HG02870 (cell line): ENCODE data around the gene CASKIN2.
"Not testable (repeated sequence)": the region's sequence is repeated elsewhere in the genome, so short reads cannot be mapped to it uniquely, and the experiment has no call there.

Experiments
- ATAC-seq: cut with Tn5 transposase; IDR thresholded peaks from one replicate; pipeline ENCODE4 v1.9.1; 2021; ENCODE audit warnings: mild to moderate bottlenecking, moderate library complexity; ENCODE audit not compliant: unreplicated experiment

CASKIN2 gene

DNA sequence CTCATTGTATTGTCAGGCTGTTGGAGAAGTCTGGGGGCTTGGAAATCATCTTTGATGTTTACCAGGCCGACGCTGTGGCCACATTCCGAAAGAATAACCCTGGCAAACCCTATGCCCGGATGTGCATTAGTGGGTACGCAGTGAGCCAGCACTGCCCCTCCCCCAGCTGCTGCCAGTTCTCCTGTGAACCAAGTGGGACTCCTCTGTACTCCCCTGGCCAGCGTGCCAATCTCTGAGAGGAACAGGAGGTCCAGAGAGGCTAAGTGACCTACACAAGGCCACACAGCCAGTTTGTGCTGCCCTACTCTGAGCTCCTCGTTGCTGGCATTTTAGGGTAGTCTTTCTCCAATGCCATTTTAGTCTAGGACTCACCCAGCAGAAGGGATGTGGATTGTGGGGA, 8.3 kb upstream of the CASKIN2 start:
- no peak for ATAC-seq

GRCh38 chr17:75521951-75522727, 6.8 kb upstream of the CASKIN2 start:
- ATAC-seq: no peak

- no peak for ATAC-seq
Observed at GRCh38 chr17:75521290-75521689, 6.0 kb upstream of the CASKIN2 start.

- ATAC-seq: not testable (repeated sequence)
Observed at GRCh38 chr17:75520413-75520812, 5.1 kb upstream of the CASKIN2 start.

DNA sequence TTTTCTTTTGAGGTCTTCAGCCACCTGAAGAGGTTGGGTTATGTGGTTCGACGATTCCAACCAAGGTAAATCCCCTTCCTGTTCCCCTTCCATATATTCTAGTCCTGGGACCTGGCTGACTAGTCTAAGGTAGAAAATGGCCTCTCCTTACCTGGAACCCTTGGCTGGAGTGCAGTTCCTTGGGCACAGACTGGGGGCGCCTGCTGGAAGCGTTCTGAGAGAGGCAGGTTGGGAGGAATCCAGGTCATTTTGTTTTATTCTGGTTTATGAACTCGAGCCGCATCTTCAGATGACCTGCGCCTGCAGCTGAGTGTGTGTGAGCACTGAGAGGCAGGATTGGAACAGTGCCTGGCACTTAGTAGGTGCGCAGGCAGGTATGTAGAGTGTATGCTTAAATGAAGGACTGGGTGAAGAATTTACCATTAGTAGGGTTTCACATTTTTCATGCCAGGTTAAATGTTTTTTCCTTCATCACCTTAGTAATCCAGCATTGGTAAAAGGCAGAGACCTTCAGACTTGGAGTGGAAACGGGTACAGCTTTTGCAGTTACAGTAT, 3.7 kb upstream of the CASKIN2 start:
- no peak for ATAC-seq

GRCh38 chr17:75518201-75518600, 2.9 kb upstream of the CASKIN2 start:
- ATAC-seq: no peak

DNA sequence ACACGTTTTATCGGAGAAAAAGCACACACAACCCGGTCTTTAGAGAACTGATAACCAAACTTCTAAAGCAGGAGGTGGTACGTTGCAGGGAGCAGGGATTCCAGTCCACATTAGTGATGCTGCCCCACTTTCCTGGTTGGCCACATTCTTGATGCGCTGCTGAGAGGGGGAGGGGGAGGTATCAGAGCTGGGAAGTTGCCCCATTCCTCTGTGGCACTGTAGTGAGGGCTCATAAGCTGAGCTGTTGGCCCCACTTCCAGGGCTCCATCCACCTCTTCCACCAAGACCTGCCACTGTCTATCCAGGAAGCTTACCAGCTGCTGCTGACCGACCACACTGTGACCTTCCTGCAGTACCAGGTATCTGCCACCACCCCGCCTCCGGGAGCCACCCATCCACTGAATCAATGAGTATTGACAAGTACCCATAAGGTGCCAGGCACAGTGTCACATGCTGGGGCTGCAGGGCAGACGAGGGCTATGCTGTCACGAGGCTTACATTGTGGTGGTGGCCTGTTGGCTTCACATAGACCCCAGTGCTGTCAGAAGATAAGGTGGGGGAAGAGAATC, 2.0 kb upstream of the CASKIN2 start:
- no peak for ATAC-seq

DNA sequence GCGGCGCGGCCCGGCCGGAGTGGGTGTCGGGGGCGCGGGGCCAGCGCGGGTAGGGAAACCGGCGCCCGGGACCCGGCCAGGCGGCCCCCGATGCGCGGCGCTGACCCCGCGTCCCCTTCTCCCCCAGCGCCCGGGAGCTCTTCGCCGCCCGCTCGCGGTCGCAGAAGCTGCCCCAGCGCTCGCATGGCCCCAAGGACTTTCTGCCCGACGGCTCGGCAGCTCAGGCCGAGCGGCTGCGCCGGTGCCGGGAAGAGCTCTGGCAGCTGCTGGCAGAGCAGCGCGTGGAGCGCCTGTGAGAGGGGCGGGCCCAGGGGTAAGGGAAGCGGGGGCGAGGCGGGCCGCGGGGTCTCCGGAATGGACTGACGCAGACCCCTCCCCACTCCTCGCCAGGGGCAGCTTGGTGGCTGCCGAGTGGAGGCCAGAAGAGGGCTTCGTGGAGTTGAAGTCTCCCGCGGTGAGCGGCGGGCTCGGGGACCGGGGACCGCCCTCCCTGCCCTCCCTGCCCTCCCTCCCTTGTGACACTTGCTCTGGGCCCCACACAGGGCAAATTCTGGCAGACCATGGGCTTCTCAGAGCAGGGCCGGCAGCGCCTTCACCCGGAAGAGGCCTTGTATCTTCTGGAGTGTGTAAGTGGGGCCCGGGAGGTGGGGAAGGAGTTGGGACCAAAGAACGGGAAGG, 1.4 kb upstream of the CASKIN2 start:
- ATAC-seq: peak; percentile 18

GRCh38 chr17:75516255-75516618, 900 bp upstream of the CASKIN2 start, which contains the start of gene TSEN54:
Gene TSEN54, plus strand, starts transcription at chr17:75516528. Its CDS starts 33 bp downstream, at chr17:75516561.
- ATAC-seq: peak; percentile 77

DNA sequence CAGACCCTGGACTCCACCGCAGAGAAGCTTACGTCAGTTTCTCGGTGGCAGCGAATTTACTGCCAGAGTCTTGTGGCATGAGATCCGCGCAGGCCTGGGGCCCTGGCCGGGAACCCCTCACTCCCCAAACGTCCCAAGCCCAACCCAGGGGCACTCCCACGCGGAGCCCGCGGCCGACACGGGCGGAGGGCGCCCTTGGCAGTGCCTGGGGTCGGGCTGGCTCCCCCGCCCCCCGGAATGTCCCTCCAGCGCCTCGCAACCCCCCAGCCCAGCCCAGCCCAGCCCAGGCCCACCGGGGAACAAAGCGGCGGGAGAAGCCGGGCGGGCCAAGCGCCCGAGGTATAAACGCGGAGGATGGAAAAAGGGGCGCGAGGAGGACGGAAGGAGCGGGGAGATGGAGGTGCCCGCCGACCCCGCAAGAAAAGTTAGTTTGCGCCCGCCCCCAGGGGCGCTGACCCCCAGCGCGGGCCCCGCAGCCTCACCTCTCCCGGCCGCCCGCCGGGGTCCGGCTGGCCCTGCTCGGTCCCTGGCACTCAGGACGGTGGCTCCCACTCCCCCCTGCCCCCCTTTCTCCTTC, 330 bp downstream of the CASKIN2 start:
- ATAC-seq: no peak

- no peak for ATAC-seq
Observed at GRCh38 chr17:75514299-75514918, 928 bp downstream of the CASKIN2 start.

DNA sequence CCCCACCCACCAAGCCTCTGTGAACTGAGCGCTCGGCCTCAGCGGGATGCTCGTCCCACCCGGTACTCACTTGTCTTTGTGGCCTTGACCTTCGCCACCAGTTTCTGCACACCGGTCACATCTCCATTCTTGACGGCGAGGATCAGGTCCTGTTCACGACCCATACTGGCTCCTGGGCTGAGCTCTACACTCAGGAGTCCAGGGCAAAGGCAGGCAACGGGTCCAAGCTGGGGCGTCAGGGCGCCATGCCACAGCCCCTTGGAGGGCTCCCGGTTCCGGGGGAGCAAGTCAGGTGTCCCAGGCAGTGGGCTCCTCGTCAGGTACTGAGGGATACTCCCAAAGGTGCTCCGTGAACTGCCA, 1.7 kb downstream of the CASKIN2 start:
- no peak for ATAC-seq

GRCh38 chr17:75512926-75513640, 2.3 kb downstream of the CASKIN2 start:
- ATAC-seq: no peak

GRCh38 chr17:75511610-75512575, 3.4 kb downstream of the CASKIN2 start:
- ATAC-seq: no peak

- ATAC-seq: no peak
Observed at GRCh38 chr17:75511270-75511609, 4.1 kb downstream of the CASKIN2 start.

DNA sequence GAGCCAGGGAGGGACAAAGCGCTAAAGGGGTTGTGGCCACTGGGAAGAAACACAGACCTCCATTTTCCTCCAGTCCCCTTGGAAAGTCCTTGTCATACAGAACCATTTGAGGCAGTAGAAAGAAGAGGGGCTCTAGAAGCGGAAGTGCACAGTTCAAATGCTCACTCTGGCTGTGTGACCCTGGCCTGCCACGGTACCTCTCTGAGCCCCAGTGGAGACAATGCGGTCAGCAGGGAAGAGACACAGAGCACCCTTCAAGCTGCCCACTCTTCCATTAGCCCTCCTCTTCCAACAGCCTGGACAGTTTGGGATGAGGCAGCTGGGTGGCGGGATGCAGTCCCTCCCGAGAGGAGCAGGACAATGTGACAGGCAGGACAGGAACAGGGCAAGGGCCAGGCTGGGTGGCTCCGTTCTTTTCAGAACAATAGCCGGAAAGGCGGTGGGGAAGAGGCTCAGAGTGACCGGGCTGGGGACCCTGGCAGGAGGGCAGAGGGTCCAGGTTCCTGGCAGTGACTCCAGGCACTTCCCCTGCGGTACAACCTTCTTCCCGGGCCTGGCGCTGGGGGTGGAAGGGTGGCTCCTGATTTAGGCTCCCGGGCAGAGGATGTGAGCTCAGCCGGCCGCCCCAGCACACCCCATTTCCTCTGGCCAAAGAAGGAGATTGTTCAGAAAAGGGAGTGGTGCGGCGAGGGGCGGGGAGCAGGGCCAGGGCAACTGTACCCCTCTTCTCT, 5.6 kb downstream of the CASKIN2 start:
- ATAC-seq: no peak

DNA sequence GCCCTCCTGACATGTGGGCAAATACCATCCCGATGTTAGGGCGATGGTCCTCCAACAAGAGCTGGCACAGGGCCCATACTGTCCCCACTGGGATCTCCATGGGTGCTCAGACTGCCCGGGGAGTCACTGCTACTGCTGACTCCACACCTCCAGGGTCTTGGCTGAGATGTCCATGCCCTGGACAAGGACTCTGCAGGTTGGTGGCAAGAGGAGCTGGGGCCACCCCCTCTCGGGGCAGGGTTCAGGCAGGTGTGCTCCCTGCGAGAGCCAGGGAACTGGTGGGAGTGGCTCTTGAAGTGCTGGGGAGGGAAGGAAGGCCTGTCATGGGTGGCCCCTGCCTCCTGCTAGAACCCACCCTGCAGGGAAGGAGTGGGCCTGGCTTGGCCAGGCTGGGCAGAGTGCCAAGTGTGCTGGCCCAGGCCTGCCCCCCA, 6.4 kb downstream of the CASKIN2 start:
- no peak for ATAC-seq
